Measurements from ENCODE around the gene SEPTIN5.
"Not testable (repeated sequence)": the region's sequence is repeated elsewhere in the genome, so short reads cannot be mapped to it uniquely, and the experiment has no call there.

DNA sequence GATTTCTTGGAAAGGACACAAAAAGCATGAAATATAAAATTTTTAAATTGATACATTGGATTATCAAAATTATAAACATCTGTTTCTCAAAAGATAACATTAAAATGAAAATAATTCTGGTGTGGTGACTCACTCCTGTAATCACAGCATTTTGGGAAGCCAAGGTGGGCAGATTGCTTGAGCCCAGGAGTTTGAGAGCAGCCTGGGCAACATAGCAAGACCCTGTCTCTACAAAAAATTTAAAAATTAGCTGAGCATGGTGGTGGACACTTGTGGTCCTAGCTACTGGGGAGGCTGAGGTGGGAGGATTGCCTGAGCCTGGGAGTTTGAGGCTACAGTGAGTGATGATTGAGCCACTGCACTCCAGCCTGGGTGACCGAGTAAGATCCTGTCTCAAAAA is 16.4 kb upstream of the SEPTIN5 start:
- TF ChIP-seq, protein P1, sequence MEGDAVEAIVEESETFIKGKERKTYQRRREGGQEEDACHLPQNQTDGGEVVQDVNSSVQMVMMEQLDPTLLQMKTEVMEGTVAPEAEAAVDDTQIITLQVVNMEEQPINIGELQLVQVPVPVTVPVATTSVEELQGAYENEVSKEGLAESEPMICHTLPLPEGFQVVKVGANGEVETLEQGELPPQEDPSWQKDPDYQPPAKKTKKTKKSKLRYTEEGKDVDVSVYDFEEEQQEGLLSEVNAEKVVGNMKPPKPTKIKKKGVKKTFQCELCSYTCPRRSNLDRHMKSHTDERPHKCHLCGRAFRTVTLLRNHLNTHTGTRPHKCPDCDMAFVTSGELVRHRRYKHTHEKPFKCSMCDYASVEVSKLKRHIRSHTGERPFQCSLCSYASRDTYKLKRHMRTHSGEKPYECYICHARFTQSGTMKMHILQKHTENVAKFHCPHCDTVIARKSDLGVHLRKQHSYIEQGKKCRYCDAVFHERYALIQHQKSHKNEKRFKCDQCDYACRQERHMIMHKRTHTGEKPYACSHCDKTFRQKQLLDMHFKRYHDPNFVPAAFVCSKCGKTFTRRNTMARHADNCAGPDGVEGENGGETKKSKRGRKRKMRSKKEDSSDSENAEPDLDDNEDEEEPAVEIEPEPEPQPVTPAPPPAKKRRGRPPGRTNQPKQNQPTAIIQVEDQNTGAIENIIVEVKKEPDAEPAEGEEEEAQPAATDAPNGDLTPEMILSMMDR (IDR thresholded peaks at IDR 0.05): not testable (repeated sequence)
- TF ChIP-seq EZH2phosphoT487 (IDR thresholded peaks at IDR 0.05): not testable (repeated sequence)
